ENCODE results near the gene FAM163B.

- TF ChIP-seq CTCF (conservative IDR thresholded peaks at IDR 0.05 in 1 of 2, IDR thresholded peaks at IDR 0.05 in 1 of 2; ENCODE audit: extremely low read depth in 1 of 2, insufficient read depth in 1 of 2, low read depth in 1 of 2, low read length in 2 of 2) (no peak), EZH2 (IDR thresholded peaks at IDR 0.05; ENCODE audit: borderline replicate concordance, low read length) (no peak)
Measured at GRCh38 chr9:133560944-133561343, 48.2 kb downstream of the FAM163B start.

Data from mammary epithelial cell (primary cell).